SKM-1 treated with dmso at 0.1 percent for 144 hours (cell line): ENCODE data around the gene FGF16.
"Not testable (repeated sequence)": the region's sequence is repeated elsewhere in the genome, so short reads cannot be mapped to it uniquely, and the experiment has no call there.

ENCODE experiments used
- DNase-seq: peaks from one replicate; lab custom pipeline; 2025; ENCODE audit not compliant: unreplicated experiment; lab: John Stamatoyannopoulos, UW

FGF16 gene

DNA sequence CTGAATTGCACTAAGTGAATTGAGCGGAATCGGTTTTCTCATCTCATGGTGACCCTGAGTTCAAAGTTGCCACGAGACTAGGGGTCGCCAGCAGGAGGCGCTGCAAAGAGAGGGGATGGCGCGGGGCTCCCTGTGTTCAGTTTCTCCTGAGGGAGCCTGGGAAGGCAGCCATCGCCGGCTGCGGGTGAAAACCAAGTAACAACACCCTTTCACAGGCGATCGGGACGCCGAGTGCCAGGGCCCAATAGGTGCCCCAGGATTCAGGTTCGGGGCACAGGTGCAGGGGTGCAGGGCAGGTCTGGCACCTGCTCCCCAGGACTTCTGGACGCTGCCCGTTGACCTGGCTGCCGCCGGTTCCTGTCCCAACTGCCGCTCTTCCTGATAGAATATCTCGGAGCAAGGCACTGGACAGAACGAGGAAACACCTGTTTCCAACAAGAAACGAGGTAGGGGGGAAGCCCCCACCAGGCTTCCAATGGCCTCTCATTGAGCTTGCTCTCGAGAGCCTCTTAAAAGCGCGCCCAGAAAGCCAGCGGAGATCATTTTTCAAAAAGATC is 1.1 kb upstream of the FGF16 start:
- no peak for DNase-seq

DNA sequence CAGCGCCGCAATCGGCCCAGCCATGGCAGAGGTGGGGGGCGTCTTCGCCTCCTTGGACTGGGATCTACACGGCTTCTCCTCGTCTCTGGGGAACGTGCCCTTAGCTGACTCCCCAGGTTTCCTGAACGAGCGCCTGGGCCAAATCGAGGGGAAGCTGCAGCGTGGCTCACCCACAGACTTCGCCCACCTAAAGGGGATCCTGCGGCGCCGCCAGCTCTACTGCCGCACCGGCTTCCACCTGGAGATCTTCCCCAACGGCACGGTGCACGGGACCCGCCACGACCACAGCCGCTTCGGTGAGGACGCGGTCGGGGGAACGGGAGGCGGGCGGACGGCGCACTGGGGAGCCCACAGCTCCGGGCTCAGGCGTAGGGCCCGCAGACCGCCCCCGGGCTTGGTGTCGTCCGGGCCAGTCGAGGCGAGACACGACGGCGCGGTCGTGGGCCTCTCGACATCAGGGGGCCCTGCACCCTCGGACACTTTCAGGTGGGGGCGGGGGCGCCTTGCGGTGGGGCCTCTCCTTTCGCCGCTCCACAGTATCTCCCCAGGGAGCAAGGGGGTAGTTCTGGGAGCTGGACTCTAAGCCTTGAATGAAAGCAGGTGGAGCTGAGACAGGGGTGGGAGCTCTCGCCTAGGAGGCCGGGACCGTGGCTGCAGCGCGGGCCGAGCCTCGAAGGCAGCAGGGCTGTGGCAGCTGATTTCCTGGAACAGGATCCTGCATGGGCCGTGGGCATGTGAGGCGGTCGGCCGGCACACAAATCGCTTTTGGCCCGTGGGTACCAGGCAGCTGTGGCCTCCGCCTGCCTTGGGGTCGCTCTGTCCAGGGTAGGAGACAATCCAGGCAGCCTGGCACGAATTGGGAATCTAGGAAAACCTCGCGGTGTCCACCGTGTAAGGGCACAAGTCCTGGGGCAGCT is 722 bp downstream of the FGF16 start:
- no peak for DNase-seq

DNA sequence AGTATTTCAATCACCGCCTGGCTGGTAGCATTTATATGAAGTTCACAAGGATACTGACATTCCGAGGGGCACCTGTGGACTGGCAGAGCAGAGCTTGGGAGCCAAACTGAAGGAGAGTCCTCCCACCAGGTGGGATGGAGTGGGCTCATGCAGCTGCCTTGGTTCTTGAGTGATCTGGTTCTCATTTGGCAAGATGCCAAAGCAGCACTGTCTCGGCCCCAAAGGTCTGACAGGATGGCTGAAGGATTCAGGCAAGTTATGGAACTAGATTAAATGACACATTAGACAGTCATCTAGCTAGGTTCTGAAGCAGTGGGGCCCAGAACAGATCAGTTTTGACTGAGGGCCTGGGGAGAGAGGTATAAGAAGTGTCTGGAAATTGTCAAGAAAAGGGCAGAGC is 3.2 kb downstream of the FGF16 start:
- no peak for DNase-seq

- no peak for DNase-seq
Observed at GRCh38 chrX:77450996-77451395, 3.8 kb downstream of the FGF16 start.

DNA sequence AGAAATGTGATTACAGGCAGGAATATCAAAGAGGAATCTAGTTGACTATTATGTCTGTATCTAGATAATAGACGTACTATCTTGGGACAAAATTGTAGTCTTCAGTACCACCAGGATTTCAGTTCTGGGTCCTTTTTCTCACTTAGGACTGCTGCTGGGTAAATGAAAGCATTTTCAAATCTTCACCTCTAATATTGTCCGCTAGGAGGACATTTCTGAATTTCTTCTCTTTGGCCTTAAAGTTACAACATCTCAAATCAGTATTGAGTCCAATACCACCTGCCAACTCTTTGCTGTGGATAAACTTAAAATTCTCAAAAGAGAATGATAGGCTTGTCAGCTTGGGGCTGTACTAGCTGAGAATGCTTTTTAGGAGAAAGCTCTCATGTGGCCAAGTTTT is 6.0 kb downstream of the FGF16 start:
- no peak for DNase-seq

GRCh38 chrX:77455437-77455836 is 8.2 kb downstream of the FGF16 start:
- DNase-seq = no peak

DNA sequence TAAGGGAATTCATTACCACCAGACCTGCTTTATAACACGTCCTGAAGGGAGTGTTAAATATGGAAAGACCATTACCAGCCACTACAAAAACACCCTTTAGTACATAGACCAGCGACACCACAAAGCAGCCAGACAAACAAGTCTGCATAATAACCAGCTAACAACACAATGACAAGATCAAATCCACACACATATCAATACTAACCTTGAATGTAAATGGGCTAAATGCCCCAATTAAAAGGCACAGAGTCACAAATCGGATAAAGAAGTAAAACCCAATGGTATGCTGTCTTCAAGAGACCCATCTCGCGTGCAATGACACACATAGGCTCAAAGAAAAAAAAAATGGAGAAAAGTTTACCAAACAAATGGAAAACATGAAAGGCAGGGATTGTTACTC is 36.9 kb downstream of the FGF16 start:
- no peak for DNase-seq

DNA sequence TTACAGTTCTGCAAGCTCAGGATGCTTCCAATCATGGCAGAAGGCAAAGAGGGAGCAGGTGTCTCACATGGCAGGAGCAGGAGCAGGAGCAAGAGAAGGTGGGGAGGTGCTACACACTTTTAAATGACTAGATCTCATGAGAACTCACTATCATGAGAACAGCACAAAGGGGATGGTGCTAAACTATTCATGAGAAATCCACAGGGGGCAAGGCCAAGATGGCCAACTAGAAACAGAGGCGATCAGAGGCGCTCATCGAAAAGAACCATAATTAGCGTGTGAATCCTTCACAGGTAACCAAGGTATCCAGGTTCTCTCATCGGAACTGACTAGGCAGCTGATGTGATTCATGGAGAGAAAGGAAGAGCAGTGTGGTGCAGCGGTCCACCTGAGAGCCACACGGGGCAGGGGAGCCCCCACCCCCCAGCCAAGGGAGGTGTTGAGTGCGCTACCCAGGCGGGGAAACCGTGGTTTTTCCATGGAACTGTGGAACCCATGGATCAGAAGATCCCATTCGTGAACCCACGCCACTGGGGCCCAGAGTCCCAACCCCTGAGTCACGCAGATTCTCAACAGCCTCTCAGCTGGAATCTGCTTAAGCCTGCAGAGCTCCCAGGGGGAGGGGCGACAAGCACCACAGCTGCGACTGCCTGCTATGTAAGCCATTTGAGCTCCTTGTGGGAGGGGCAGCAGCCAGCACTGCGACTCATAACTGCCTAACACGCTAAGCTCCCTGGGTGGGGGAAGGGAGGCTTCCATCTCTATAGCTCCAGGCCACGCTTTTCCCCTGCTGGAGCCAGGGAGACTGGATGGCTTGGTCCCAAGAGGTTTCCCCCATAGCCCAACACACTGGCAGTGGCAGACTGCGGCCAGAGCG is 46.7 kb downstream of the FGF16 start:
- DNase-seq = no peak

DNA sequence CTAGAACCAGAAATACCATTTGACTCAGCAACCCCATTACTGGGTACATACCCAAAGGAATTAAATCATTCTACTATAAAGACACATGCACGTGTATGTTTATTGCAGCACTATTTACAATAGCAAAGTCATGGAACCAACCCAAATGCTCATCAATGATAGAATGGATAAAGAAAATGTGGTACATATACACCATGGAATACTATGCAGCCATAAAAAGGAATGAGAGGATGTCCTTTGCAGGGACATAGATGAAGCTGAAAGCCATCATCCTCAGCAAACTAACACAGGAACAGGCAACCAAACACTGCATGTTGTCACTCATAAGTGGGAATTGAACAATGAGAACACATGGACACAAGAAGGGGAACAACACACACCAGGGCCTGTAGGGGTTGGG is 53.0 kb downstream of the FGF16 start:
- DNase-seq = not testable (repeated sequence)

DNA sequence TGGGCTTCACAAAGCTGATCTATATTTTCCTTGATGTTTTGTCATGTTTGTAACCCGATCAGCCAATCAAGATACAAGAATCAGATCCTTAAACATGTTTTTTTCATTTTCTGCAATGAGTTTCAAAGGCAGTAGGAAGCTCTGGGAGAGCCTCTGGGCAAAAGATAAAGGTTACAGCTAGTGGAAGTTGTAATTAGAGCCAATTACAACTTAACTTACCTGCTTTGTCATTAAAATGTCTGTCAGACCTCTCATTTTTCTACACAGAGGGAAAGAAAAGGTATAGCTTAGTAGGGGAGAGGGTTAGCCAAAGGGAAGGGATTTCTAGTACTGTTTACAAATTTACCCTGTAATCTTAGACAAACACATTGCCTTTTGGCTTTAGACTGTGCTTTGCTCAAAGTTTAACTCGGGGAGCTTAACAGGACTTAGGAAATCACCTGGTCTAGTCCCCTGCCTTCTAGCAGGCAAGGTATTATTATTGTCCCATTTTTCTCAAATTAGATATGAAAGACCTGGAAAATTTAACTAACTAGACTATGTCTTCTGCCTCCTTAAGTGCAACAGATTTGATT is 55.8 kb downstream of the FGF16 start:
- no peak for DNase-seq

DNA sequence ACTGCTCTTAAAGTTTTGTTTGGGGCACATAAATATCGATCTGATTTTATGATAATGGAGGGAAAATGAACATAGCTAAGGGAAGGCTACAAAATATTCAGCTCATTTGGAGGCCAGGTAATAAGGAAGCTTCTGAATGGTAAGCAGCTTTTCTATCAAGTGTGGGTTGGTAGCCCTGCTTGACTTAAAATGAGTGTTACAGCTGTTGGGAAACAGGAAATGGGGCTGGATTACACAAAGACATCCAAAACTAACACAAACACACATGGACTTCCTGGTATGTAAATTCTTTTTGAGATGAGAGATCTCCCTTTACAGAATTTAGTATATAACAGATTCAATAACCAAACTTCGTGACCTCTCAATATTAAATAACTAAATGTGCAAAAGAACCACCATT is 58.0 kb downstream of the FGF16 start:
- DNase-seq = peak; percentile 39
